GM19324 (cell line): Measurements from ENCODE around the gene GRB7.
"Not testable (repeated sequence)": the region's sequence is repeated elsewhere in the genome, so short reads cannot be mapped to it uniquely, and the experiment has no call there.

Experiments used
- ATAC-seq: cut with Tn5 transposase; IDR thresholded peaks from one replicate; pipeline ENCODE4 v1.9.1; 2021; ENCODE audit warnings: mild to moderate bottlenecking, moderate library complexity; ENCODE audit not compliant: unreplicated experiment, low FRiP score

The GRB7 gene

DNA sequence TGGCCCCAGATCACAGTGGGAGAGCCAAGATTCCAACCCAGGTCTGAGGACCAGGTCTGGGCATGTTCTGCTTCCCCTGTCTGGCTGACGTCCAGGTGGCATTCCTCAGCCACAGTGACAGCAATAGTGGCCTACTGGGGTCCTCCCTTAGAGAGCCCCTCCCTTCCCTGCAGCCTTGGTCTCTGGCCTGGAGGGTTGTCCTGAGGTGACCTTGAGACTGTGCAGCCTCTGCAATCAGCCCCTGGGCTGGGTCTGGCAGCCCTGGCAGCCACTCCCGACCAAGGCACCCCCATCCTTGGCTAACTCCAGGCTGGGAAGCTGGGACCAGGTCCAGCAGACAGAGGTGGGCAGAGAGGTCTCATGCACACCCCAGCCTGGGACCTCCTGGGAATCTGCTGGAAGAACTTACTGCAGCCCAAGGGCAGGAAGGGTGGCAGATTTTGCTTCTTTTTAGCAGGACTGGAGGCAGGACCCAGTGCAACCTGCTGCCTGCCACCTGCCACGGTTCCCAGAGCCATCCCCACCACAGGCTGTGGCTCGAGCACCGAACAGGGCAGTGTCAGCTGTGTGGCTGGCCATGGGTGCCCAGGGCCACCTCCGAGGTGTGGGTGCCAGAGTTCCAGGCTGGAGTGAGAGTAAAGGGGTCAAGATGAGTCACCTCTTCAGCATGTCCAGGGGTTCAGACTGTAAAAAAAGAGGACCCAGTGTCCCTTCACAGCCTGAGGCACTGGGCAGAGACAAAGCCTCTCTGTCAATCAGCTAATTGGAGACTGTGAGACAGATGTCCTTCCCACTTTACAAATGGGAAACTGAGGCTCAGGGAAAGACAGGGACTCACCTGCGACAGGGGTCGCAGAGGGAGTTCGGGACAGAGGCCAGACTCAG is 12.6 kb downstream of the GRB7 start:
- no peak for ATAC-seq

DNA sequence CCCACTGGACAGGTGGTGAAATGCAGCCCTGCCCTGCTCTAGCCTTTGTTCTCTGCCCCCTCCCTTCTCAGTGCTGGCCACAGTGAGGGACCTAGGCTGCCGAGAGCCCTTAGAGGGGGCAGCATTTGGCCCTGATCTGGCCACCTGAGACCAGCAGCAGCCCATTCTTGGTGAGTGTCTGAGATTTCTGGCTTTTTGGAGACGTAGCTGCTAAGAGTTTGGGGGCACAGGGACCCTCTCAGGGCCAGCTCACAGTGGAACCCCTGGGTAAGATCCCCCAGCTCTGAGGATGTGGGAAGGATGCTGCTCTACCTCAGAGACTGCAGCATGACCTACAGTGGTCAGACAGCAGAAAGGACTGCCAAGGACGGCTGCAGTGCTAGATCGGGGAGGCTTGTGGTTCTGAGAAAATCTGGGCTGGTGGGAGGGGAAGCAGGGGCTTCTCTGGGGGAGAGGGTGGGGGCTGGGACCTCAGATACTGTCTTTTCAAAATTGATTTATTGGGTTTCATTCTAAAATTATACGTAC is 13.3 kb downstream of the GRB7 start:
- no peak for ATAC-seq

DNA sequence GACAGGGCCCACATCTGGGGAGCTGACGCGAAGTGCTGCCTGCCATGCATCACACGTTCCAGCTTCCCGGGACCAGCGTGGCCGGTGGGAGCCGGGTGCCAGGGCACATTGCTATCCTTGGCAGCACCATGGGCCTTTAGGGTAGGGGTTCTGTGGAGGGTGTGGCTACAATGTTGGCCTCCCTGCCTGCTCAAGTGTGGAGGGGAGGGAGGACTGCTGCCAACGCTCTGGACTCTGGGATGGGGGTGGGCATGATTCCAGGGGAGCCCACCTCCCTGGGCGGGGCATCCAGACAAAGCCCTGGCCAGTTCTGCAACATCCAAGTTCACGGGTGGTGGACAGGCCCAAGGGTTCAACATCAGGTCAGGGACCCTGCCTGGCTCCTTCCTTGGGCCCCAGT is 13.9 kb downstream of the GRB7 start:
- no peak for ATAC-seq

DNA sequence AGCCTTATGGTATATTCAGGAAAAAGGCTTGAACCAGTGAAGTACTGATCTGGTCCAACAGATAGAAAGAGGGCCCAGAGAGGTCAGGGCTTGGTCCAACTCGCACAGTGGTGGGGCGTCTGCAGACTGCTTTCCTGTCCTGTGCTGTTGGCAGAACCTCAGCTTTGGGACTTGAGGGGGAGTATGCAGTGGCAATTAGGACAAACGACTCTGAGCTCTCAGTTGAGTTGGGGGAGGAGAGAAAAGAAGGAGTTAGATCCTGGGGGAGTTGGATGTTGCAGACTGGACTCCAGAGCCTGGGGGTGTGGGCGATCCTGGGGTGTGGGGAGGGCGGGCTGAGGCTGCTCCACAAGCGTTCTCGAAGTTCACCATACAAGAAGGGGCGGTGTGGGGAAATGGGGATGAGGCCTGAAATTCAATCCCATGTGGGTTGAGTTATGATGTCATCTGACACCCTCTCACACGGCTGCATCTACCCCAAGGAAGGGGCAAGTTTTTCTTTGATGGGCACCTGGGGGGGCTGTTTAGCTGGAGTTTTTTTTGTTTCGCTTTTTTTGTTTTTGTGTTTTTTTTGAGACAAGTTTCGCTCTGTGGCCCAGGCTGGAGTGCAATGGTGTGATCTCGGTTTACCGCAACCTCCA is 14.6 kb downstream of the GRB7 start:
- ATAC-seq, result no peak

DNA sequence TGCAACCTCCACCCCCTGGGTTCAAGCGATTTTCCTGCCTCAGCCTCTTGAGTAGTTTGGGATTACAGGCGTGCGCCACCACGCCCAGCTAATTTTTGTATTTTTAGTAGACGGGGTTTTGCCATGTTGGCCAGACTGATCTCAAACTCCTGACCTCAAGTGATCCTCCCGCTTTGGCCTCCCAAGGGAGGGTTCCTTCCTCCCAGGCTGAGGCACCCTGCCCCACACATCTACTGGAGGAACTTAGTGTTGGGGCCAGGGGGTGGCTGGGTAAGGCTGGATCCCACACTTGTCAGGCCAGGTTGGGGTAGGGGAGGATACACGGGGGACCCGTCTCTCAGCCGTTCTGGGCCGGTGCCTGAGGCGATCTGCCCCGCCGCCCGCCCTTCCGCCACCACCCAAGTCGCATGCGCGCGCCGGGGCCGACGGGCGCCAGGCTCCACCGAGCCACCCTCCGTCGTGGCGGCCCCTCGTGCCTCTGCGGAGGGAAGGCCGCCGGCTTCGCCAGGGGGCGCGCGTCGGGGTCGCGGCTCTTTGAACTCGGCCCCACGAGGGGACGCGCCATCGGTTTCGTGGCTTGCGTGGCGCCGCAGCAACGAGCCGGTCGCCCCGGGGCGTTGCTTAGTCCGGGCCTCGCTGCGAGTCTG is 15.9 kb downstream of the GRB7 start:
- peak; percentile 34 for ATAC-seq

DNA sequence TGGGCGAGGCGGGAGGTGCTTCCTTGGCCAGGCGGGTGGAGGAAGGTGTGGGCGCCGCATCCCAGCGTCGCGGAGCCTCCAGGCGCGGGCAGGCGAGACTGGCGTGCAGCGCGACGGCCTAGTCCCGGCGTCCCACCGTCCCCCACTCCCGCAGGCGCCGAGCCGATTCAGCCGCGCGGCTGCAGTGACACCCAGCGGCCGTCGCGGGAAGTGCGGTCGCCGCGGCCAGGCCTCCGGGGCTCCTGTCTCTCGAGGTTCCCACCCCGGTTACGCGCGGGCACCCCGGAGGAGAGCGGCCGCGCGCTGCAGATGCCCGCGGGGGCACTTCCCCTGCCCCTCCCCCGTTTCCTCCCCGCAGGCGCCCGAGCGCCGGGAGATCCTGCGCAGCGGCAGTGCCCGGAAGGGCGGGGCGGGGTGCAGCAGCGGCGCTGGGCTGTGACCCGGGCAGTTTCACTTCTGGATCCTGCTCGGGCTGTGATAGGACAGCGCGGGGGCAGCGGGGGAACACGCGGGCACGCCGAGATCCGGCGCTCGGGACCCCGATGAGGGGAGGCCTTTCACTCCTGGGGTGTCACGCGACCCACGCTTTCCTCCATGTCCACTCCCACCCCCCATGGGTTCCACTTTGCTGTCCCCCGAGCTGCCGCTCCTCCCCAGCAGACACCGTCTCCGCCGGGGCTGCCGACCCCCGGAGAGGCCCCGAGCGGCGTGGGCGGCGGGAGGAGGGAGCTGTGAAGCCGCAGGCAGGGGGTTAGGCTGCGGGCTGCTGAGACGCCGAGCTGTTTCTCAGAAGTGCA is 16.6 kb downstream of the GRB7 start:
- peak; percentile 73 for ATAC-seq

GRCh38 chr17:39754958-39755553 is 17.3 kb downstream of the GRB7 start:
- ATAC-seq, result no peak

GRCh38 chr17:39755554-39756379 is 18.0 kb downstream of the GRB7 start:
- ATAC-seq, result peak; percentile 15

GRCh38 chr17:39756380-39757079 is 18.8 kb downstream of the GRB7 start:
- no peak for ATAC-seq

DNA sequence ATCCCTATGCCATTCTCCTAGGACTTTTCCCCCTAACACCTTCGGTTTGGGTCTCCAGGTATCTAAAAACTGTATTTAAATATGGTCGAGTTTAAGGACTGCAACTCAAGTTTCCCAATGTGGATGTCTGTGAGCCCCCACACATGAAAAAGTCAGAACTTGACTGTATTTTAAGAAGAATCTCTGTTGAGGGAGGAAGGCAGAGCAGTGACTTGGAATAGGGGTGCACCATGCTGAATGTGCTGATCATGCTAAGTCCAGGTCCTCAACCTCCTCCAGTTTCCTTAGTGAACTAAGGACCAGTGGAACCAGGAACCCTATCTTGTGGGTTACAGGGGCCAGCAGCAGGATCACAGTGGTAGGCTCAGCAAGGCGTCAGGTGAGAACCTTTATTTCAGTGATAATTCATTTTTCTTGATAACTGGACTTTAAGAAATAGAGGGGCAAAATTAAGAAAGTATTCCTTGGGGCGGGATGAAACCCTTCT is 19.5 kb downstream of the GRB7 start:
- ATAC-seq, result no peak

DNA sequence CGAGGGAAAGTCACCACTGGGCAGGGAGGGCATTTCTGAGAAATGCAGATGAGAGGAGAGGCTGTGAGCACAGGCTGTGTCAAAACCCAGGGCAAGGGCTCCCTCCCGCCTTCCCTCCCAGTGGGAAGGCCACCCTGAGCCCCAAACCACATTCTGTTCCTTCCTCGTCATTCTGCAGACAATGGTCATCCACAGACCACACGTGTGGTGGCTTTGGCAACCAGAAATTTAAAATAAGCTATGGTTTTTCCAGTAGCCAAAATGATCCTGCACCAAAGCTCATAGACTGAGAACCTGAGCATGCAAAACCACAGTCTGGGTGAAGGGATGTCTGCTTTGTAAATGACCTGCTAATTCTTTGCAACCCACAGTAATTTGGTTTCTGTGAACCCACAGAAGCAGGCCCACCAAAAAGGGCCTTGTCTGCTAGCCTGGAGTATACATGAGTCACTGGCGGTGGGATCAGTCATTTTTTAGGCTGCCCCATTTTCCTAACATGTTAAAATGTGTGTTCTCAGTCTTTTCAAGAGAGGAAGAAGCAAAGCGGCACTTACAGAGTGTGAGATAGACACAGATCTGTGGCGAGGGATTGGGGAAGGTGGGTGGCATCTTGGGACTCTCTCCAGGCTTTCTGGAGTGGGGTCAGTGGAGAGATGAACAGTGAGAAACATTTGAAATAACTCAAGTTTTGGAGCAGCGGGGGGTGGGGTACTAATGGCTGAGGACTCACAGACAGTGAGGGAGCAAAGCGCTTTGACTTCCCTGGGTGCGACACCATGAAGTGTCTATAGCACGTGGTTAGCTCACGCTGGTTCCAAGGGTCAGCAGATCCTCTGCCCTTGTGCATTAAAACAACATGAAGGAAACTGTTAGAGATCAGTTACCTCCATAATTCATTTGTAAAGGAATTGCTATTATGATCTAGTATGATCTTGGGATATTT is 20.5 kb downstream of the GRB7 start:
- ATAC-seq, result no peak

- no peak for ATAC-seq
Observed at GRCh38 chr17:39759204-39759603, 21.5 kb downstream of the GRB7 start.

GRCh38 chr17:39761861-39762496 is 24.2 kb downstream of the GRB7 start:
- ATAC-seq, result no peak

DNA sequence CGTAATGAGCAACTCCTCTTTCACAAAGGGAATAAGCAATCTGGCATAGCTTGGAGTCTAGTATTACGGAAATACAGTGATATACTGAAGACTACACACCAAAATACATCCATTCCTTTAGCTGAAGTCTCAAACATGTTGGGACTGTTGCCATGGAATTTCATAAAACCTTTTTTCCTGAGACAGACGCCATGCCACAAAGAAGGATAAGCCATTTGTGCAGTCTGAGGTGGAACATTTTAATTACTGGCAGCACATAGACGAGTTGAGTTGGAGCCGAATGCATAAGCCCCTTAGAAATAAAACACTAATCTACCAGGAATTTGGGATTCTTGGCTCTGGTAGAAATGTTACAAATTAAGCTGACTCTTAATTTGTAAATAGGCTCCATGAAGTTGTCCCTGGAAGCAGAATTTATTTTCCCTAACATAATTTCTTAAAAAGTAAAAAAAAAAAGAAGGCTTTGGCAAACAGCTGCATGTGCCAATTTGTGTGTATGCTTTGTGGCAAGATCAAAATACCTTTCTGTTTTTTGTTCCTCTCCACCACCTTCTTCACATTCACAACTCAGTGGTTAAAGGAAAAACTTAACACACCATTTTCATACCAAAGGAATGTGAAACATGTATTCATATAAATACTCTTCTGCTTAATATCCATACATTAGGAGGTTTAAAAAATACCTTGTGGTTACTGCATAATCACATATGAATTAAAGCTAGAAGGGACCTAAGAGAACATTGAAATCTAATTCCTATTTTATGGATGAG is 25.5 kb downstream of the GRB7 start:
- no peak for ATAC-seq

DNA sequence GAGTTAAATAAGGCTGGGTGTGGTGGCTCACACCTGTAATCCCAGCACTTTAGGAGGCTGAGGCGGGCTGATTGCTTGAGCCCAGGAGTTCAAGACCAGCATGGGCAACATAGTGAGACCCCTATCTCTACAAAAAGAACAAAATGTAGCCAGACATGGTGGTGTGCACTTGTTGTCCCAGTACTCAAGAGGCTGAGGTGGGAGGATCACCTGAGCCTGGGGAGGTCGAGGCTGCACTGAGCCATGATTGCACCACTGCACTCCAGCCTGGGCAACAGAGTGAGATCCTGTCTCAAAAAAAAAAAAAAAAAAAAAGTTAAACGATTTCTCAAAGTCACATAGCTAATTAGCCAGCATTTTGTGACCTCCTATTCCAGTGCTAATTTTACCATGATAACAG is 26.4 kb downstream of the GRB7 start:
- ATAC-seq, result not testable (repeated sequence)

- ATAC-seq, result no peak
Observed at GRCh38 chr17:39765175-39765574, 27.4 kb downstream of the GRB7 start.
